GM18499 (cell line): ENCODE data around the gene LSM3.
"Not testable (repeated sequence)": the region's sequence is repeated elsewhere in the genome, so short reads cannot be mapped to it uniquely, and the experiment has no call there.

Experiments used
- ATAC-seq: cut with Tn5 transposase; IDR thresholded peaks from one replicate; pipeline ENCODE4 v1.9.1; 2021; ENCODE audit warnings: moderate number of reproducible peaks; ENCODE audit not compliant: insufficient read depth, unreplicated experiment

Gene LSM3

DNA sequence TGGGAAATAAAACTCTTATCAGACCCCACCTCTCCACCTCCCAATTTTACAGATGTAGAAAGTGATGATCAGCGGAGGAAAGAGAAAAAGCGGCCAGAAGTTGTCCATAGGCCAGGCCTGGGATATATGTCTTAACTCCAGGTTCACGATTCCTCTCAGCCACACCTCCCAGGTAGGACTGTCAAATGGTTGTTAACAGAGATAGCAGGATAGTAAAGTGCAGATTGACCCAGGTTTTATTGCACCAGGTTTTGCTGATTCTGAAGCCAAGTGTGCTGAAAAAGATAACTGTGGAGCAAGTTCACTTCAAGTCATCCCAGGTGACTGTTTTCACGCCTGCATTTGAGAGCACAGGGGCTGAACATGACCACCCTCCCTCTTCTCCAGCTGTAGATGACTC is 36.1 kb downstream of the LSM3 start:
- ATAC-seq = no peak

DNA sequence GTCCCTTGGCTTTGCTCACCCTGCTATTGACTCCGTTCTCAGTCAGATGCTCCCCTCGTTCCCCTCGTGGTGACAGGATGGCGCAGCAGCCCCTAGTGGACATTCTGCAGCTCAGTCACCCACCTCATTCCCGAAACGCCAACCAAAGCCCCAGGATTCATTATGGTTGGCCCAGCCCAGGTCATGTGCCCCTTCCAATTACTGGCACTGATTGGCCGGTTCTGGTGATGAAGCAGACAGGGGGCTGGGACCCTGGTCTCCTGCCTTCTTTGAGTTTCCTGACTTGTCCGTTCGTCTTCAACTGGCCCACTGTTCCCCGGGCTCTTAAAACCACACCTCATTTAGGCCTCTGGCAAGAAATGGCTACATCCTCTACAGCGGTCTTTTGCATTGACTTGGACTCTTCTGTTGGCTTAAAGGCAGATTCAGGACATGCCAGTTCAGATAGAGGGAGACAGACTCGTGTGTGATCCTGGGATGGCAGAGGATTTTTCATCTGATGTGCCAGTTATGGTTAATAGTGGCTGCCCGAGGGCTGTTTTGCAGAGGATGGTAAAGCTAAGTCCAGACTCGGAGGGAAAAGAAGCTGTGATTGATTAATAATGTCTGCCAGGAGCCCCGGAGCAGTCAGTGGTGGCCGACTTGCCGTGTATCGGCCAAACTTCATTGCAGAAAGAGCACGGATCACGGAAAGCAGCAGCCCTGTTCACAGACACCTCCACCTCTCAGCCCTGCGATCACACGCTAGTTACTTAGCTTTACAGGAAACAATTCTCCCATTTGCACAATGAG is 37.8 kb downstream of the LSM3 start:
- ATAC-seq = no peak

DNA sequence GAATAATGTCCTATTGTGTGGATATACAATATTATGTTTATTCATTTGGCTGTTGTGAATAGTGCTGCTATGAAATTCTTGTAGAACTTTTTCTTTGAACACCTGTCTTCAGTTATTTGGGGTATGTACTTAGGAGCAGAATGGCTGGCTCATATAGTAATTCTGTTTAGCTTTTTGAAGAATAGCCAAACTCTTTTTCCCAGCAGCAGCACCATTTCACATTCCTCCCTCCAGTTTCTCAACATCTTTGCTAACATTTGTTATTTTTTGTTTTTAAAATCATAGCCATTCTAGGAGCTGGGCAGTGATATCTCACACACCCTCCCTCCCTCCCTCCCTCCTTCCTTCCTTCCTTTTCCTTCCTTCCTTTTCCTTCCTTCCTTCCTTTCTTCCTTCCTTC is 39.7 kb downstream of the LSM3 start:
- no peak for ATAC-seq

GRCh38 chr3:14220933-14221332 is 42.3 kb downstream of the LSM3 start:
- no peak for ATAC-seq

GRCh38 chr3:14221902-14222301 is 43.3 kb downstream of the LSM3 start:
- ATAC-seq = no peak

DNA sequence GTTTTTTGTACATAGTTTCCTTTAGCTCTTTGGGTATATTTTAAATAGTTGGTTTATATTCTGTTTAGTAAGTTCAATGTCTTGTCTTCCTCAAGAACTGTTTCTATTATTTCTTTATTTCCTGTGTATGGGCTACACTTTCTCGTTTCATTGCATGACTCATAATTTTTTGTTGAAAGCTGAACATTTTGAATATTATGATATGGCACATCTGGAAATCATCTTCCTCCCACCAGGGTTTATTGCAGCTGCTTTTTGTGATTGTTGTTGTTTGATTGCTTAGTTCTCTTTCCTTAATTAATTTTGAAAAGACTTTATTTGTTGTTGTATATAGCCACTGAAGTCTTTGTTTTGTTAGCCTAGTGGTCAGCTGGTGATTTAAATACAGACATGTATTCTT is 43.8 kb downstream of the LSM3 start:
- ATAC-seq = no peak

GRCh38 chr3:14222900-14223594 is 44.4 kb downstream of the LSM3 start:
- ATAC-seq = no peak

GRCh38 chr3:14223595-14223994 is 45.0 kb downstream of the LSM3 start:
- no peak for ATAC-seq

DNA sequence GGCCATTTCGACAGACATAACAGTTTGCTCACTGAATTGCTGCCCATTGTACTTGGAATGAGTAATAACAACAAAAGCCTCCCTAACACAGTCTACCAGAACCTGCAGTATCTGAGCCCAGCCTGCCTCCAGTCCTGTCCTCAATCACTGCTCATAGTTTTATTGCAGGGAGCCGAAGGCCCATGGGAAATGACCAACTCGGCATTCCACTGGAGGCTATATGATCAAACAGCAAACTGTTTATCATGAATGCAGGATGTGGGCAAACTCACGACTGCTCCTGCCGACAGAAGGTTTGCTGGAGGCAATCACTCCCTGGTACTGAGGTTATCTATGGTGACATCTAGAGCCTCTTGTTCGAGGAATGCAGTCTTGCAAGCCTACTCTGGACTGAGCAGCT is 46.3 kb downstream of the LSM3 start:
- ATAC-seq = no peak

GRCh38 chr3:14225421-14225820 is 46.8 kb downstream of the LSM3 start:
- no peak for ATAC-seq

DNA sequence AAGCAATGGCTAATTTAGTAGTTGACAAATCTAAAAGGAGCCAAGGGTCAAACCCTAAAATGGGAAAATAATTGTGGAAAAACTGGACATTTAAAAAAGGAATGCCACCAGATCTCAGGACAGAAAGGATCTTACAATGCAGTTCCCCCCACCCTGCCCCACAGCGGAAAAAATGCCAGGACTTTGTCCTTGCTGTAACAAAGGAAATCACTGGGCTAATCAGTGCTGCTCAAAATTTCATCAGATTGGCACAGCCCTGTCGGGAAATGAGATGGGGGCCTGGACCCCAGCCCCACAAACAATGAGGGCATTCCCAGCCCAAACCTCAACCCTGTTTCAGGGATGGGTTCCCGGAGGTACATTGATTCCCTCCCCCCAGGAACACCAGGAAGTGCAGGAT is 47.7 kb downstream of the LSM3 start:
- not testable (repeated sequence) for ATAC-seq

DNA sequence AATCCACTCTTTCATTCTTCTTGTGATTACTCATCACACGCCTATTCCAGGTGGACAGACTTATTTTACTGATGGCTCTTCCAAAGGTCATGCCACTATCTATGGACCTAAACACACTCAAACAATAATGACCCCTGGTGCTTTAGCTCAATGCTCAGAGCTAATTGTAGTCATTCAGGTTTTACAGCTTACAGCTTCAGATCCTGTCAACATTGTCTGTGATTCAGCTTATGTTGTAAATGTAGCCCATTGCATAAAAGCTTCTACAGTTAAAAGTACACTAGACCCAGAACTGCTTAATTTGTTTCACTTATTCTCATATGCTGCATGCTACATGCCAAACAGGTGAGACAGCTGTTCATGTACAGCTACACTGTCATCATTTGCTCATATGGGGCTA is 49.2 kb downstream of the LSM3 start:
- ATAC-seq = no peak

- no peak for ATAC-seq
Measured at GRCh38 chr3:14228681-14229470, 50.3 kb downstream of the LSM3 start.

DNA sequence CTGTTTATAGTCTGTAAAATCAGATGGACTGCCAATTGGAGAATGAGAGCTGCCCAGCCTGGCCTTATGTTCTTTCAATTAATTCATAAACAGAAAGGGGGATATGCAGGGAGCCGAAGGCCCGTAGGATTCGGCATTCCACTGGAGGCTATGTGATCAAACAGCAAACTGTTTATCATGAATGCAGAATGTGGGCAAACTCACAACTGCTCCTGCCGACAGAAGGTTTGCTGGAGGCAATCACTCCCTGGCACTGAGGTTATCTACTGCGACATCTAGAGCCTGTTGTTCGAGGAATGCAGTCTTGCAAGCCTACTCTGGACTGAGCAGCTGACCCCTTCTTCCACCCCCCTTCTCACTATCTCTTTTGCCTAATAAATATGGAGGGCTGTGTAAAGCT is 51.1 kb downstream of the LSM3 start:
- not testable (repeated sequence) for ATAC-seq

GRCh38 chr3:14230729-14231128 is 52.1 kb downstream of the LSM3 start:
- ATAC-seq = no peak

- no peak for ATAC-seq
Measured at GRCh38 chr3:14231145-14231990, 52.8 kb downstream of the LSM3 start.

- ATAC-seq = no peak
Measured at GRCh38 chr3:14231998-14232501, 53.4 kb downstream of the LSM3 start.

- no peak for ATAC-seq
Measured at GRCh38 chr3:14234251-14235002, 55.8 kb downstream of the LSM3 start.
